Mesenchymal stem cell (in vitro differentiated cells and primary cell): ENCODE measurements around the gene THSD7A.

ENCODE experiments used
- DNase-seq: peaks from one replicate; pipeline ENCODE4 v3.0.0-alpha.2; 2013
- H2AFZ ChIP-seq: one replicate; pipeline ENCODE4 v1.6.1; 2013; ENCODE audit warnings: low read depth, mild to moderate bottlenecking, control low read depth, inconsistent platforms, low read length, moderate library complexity
- H2AK5ac ChIP-seq: 2 replicates; pipeline ENCODE4 v1.6.1; 2013; ENCODE audit warnings: low read length, moderate library complexity, mild to moderate bottlenecking, inconsistent platforms; ENCODE audit not compliant: severe bottlenecking
- H2BK120ac ChIP-seq: one replicate; pipeline ENCODE4 v1.6.1; 2013; ENCODE audit warnings: low read depth, mild to moderate bottlenecking, inconsistent platforms, low read length, moderate library complexity
- H2BK12ac ChIP-seq, 2 experiments: one replicate each; pipeline ENCODE4 v1.6.1; 2013; ENCODE audit warnings: inconsistent platforms in 2 of 2, low read length in 2 of 2, mild to moderate bottlenecking in 2 of 2, moderate library complexity in 2 of 2, control low read depth in 1 of 2
- H2BK15ac ChIP-seq: one replicate; pipeline ENCODE4 v1.6.1; 2013; ENCODE audit warnings: mild to moderate bottlenecking, low read depth, inconsistent platforms; ENCODE audit not compliant: poor library complexity, severe bottlenecking
- H2BK5ac ChIP-seq: 2 replicates; pipeline ENCODE4 v1.6.1; 2013; ENCODE audit warnings: low read depth, mild to moderate bottlenecking, low read length, control low read depth, inconsistent platforms; ENCODE audit not compliant: poor library complexity, severe bottlenecking
- H3K14ac ChIP-seq, 2 experiments: one replicate each; pipeline ENCODE4 v1.6.1; 2013; ENCODE audit warnings: inconsistent platforms in 2 of 2, low read length in 2 of 2, control low read depth in 1 of 2, mild to moderate bottlenecking in 1 of 2, moderate library complexity in 1 of 2
- H3K18ac ChIP-seq, 2 experiments: one replicate each; pipeline ENCODE4 v1.6.1; 2013; ENCODE audit warnings: inconsistent platforms in 2 of 2, low read length in 2 of 2, control low read depth in 1 of 2, low read depth in 1 of 2, mild to moderate bottlenecking in 1 of 2
- H3K23ac ChIP-seq, 2 experiments: one replicate each; pipeline ENCODE4 v1.6.1; 2013; ENCODE audit warnings: inconsistent platforms in 2 of 2, low read length in 2 of 2, mild to moderate bottlenecking in 2 of 2, moderate library complexity in 2 of 2, control low read depth in 1 of 2
- H3K27ac ChIP-seq: 2 replicates; pipeline ENCODE4 v1.5.1; 2013; ENCODE audit warnings: mild to moderate bottlenecking, moderate library complexity, low read length, control low read depth, inconsistent platforms; ENCODE audit not compliant: poor library complexity, severe bottlenecking
- H3K27me3 ChIP-seq, 2 experiments: 2 replicates each; pipeline versions ENCODE4 v1.6.1 to v1.7.0; 2013; ENCODE audit warnings: low read length in 2 of 2, mild to moderate bottlenecking in 2 of 2, moderate library complexity in 2 of 2, control low read depth in 1 of 2, inconsistent platforms in 1 of 2; ENCODE audit not compliant: control insufficient read depth in 1 of 2, insufficient read depth in 1 of 2
- H3K36me3 ChIP-seq, 2 experiments: 2 replicates each; pipeline versions ENCODE4 v1.6.1 to v1.7.0; 2013; ENCODE audit warnings: low read length in 2 of 2, control low read depth in 1 of 2, inconsistent platforms in 1 of 2, low read depth in 1 of 2, mild to moderate bottlenecking in 1 of 2; ENCODE audit not compliant: insufficient read depth in 2 of 2, control insufficient read depth in 1 of 2
- H3K4ac ChIP-seq, 2 experiments: one replicate each; pipeline ENCODE4 v1.6.1; 2013; ENCODE audit warnings: inconsistent platforms in 2 of 2, low read length in 2 of 2, mild to moderate bottlenecking in 2 of 2, moderate library complexity in 2 of 2, control low read depth in 1 of 2, low read depth in 1 of 2
- H3K4me1 ChIP-seq: 2 replicates; pipeline ENCODE4 v1.6.1; 2013; ENCODE audit warnings: low read depth, low read length, control low read depth; ENCODE audit not compliant: control insufficient read depth, insufficient read depth
- H3K4me2 ChIP-seq: 2 replicates; pipeline ENCODE4 v1.6.1; 2013; ENCODE audit warnings: low read length, mild to moderate bottlenecking, inconsistent platforms; ENCODE audit not compliant: poor library complexity, severe bottlenecking
- H3K4me3 ChIP-seq, 2 experiments: 2 replicates each; pipeline versions ENCODE4 v1.5.1 to v1.7.0; 2013; ENCODE audit warnings: low read length in 2 of 2, mild to moderate bottlenecking in 2 of 2, control low read depth in 1 of 2, low read depth in 1 of 2; ENCODE audit not compliant: insufficient read depth in 1 of 2
- H3K79me1 ChIP-seq: replicated peaks from 2 replicates; pipeline ENCODE4 v1.6.1; 2013; ENCODE audit warnings: mild to moderate bottlenecking, control low read depth, low read length, inconsistent platforms; ENCODE audit not compliant: poor library complexity, severe bottlenecking
- H3K9ac ChIP-seq: 2 replicates; pipeline ENCODE4 v1.7.0; 2013; ENCODE audit warnings: mild to moderate bottlenecking, low read length, moderate library complexity
- H3K9me3 ChIP-seq: 2 replicates; pipeline ENCODE4 v1.7.0; 2013; ENCODE audit warnings: mild to moderate bottlenecking, low read length; ENCODE audit not compliant: control insufficient read depth
- H4K8ac ChIP-seq: one replicate; pipeline ENCODE4 v1.6.1; 2013; ENCODE audit warnings: inconsistent platforms, mild to moderate bottlenecking, low read length, moderate library complexity
- H4K91ac ChIP-seq: one replicate; pipeline ENCODE4 v1.6.1; 2013; ENCODE audit warnings: mild to moderate bottlenecking, low read length, inconsistent platforms
- WGBS: methylation state at CpG from one replicate; pipeline ENCODE4 v1.1.7; 2013; ENCODE audit warnings: mixed read lengths; 5-methylcytosine and 5-hydroxymethylcytosine counted together

THSD7A gene

GRCh38 chr7:11331128-11332102, 500.6 kb downstream of the THSD7A start:
- peak; percentile 36 for DNase-seq
- Histone ChIP-seq H3K4me3 (no peak overlapping the region), H3K27me3 (no peaks in the 10 kb centered on the region), H3K4me2 (no peak overlapping the region), H2BK120ac (no peak overlapping the region), H3K9me3 (peaks cover 5% of the 10 kb centered on the region), H3K23ac (no peak overlapping the region), H4K8ac (no peak overlapping the region), H3K79me1 (no peaks in the 10 kb centered on the region), H2AK5ac (no peak overlapping the region), H2BK15ac (no peak overlapping the region), H3K18ac (no peak overlapping the region), H3K14ac (no peak overlapping the region), H2BK5ac (no peak overlapping the region), H2BK12ac (no peak overlapping the region), H3K4me1 (peaks cover 2% of the 10 kb centered on the region), H3K9ac (no peak overlapping the region), H4K91ac (no peak overlapping the region), H3K4ac (no peak overlapping the region), H3K36me3 (no peaks in the 10 kb centered on the region), H2AFZ (no peak overlapping the region), H3K27ac (no peak overlapping the region)
- 41% methylated on average over 5 of the region's 8 CpGs for WGBS

GRCh38 chr7:11330717-11331116, 501.3 kb downstream of the THSD7A start:
- Histone ChIP-seq H4K91ac (no peak overlapping the region), H3K18ac (no peak overlapping the region), H2BK120ac (no peak overlapping the region), H3K4me1 (peaks cover 2% of the 10 kb centered on the region), H2BK15ac (no peak overlapping the region), H3K27me3 (no peaks in the 10 kb centered on the region), H2AFZ (no peak overlapping the region), H3K23ac (no peak overlapping the region), H3K4me3 (no peak overlapping the region), H3K36me3 (no peaks in the 10 kb centered on the region), H2BK5ac (no peak overlapping the region), H3K9ac (no peak overlapping the region), H3K79me1 (no peaks in the 10 kb centered on the region), H3K4me2 (no peak overlapping the region), H3K9me3 (peaks cover 5% of the 10 kb centered on the region), H4K8ac (no peak overlapping the region), H3K4ac (no peak overlapping the region), H3K14ac (no peak overlapping the region), H2AK5ac (no peak overlapping the region), H2BK12ac (no peak overlapping the region), H3K27ac (no peak overlapping the region)
- WGBS: 89% methylated on average over 3 of the region's 3 CpGs
- DNase-seq: no peak

- Histone ChIP-seq H3K79me1 (no peaks in the 10 kb centered on the region), H2BK5ac (no peak overlapping the region), H2AK5ac (no peak overlapping the region), H3K18ac (no peak overlapping the region), H2AFZ (no peak overlapping the region), H3K4me3 (no peak overlapping the region), H3K9me3 (peaks cover 5% of the 10 kb centered on the region), H4K8ac (no peak overlapping the region), H3K4ac (peak overlapping the region in 1 of 2 experiments; percentile 58), H3K4me2 (no peak overlapping the region), H3K23ac (no peak overlapping the region), H3K36me3 (no peaks in the 10 kb centered on the region), H3K4me1 (peaks cover 2% of the 10 kb centered on the region), H2BK12ac (no peak overlapping the region), H4K91ac (no peak overlapping the region), H3K27me3 (no peaks in the 10 kb centered on the region), H2BK15ac (no peak overlapping the region), H2BK120ac (no peak overlapping the region), H3K9ac (no peak overlapping the region), H3K27ac (no peak overlapping the region), H3K14ac (no peak overlapping the region)
- DNase-seq: no peak
- WGBS: 90% methylated on average over 2 of the region's 3 CpGs
These were observed 501.8 kb downstream of the THSD7A start for GRCh38 chr7:11330208-11330607.

GRCh38 chr7:11329626-11330025, 502.4 kb downstream of the THSD7A start:
- Histone ChIP-seq H3K9me3 (peaks cover 5% of the 10 kb centered on the region), H2BK5ac (no peak overlapping the region), H3K27ac (no peak overlapping the region), H2BK12ac (no peak overlapping the region), H4K8ac (no peak overlapping the region), H3K4me2 (no peak overlapping the region), H4K91ac (no peak overlapping the region), H2BK120ac (no peak overlapping the region), H3K4ac (no peak overlapping the region), H3K4me3 (no peak overlapping the region), H3K23ac (no peak overlapping the region), H3K4me1 (peaks cover 2% of the 10 kb centered on the region), H2BK15ac (no peak overlapping the region), H3K9ac (no peak overlapping the region), H2AFZ (no peak overlapping the region), H3K27me3 (no peaks in the 10 kb centered on the region), H3K79me1 (no peaks in the 10 kb centered on the region), H3K36me3 (no peaks in the 10 kb centered on the region), H2AK5ac (peak overlapping the region; percentile 50), H3K18ac (no peak overlapping the region), H3K14ac (peak overlapping the region in 1 of 2 experiments; percentile 81)
- 99% methylated on average over 3 of the region's 3 CpGs for WGBS
- no peak for DNase-seq
